Mesenchymal stem cell (in vitro differentiated cells and primary cell): ENCODE results near the gene NDNF.
A peak's percentile ranks its signal among the peaks of the same experiment; 100 is the strongest.

ENCODE experiments used
- DNase-seq: peaks from one replicate; pipeline ENCODE4 v3.0.0-alpha.2; 2013
- H2AFZ ChIP-seq: one replicate; pipeline ENCODE4 v1.6.1; 2013; ENCODE audit warnings: low read depth, mild to moderate bottlenecking, control low read depth, inconsistent platforms, low read length, moderate library complexity
- H2AK5ac ChIP-seq: 2 replicates; pipeline ENCODE4 v1.6.1; 2013; ENCODE audit warnings: low read length, moderate library complexity, mild to moderate bottlenecking, inconsistent platforms; ENCODE audit not compliant: severe bottlenecking
- H2BK120ac ChIP-seq: one replicate; pipeline ENCODE4 v1.6.1; 2013; ENCODE audit warnings: low read depth, mild to moderate bottlenecking, inconsistent platforms, low read length, moderate library complexity
- H2BK12ac ChIP-seq, 2 experiments: one replicate each; pipeline ENCODE4 v1.6.1; 2013; ENCODE audit warnings: inconsistent platforms in 2 of 2, low read length in 2 of 2, mild to moderate bottlenecking in 2 of 2, moderate library complexity in 2 of 2, control low read depth in 1 of 2
- H2BK15ac ChIP-seq: one replicate; pipeline ENCODE4 v1.6.1; 2013; ENCODE audit warnings: mild to moderate bottlenecking, low read depth, inconsistent platforms; ENCODE audit not compliant: poor library complexity, severe bottlenecking
- H2BK5ac ChIP-seq: 2 replicates; pipeline ENCODE4 v1.6.1; 2013; ENCODE audit warnings: low read depth, mild to moderate bottlenecking, low read length, control low read depth, inconsistent platforms; ENCODE audit not compliant: poor library complexity, severe bottlenecking
- H3K14ac ChIP-seq, 2 experiments: one replicate each; pipeline ENCODE4 v1.6.1; 2013; ENCODE audit warnings: inconsistent platforms in 2 of 2, low read length in 2 of 2, control low read depth in 1 of 2, mild to moderate bottlenecking in 1 of 2, moderate library complexity in 1 of 2
- H3K18ac ChIP-seq, 2 experiments: one replicate each; pipeline ENCODE4 v1.6.1; 2013; ENCODE audit warnings: inconsistent platforms in 2 of 2, low read length in 2 of 2, control low read depth in 1 of 2, low read depth in 1 of 2, mild to moderate bottlenecking in 1 of 2
- H3K23ac ChIP-seq, 2 experiments: one replicate each; pipeline ENCODE4 v1.6.1; 2013; ENCODE audit warnings: inconsistent platforms in 2 of 2, low read length in 2 of 2, mild to moderate bottlenecking in 2 of 2, moderate library complexity in 2 of 2, control low read depth in 1 of 2
- H3K27ac ChIP-seq: 2 replicates; pipeline ENCODE4 v1.5.1; 2013; ENCODE audit warnings: mild to moderate bottlenecking, moderate library complexity, low read length, control low read depth, inconsistent platforms; ENCODE audit not compliant: poor library complexity, severe bottlenecking
- H3K27me3 ChIP-seq, 2 experiments: 2 replicates each; pipeline versions ENCODE4 v1.6.1 to v1.7.0; 2013; ENCODE audit warnings: low read length in 2 of 2, mild to moderate bottlenecking in 2 of 2, moderate library complexity in 2 of 2, control low read depth in 1 of 2, inconsistent platforms in 1 of 2; ENCODE audit not compliant: control insufficient read depth in 1 of 2, insufficient read depth in 1 of 2
- H3K36me3 ChIP-seq, 2 experiments: 2 replicates each; pipeline versions ENCODE4 v1.6.1 to v1.7.0; 2013; ENCODE audit warnings: low read length in 2 of 2, control low read depth in 1 of 2, inconsistent platforms in 1 of 2, low read depth in 1 of 2, mild to moderate bottlenecking in 1 of 2; ENCODE audit not compliant: insufficient read depth in 2 of 2, control insufficient read depth in 1 of 2
- H3K4ac ChIP-seq, 2 experiments: one replicate each; pipeline ENCODE4 v1.6.1; 2013; ENCODE audit warnings: inconsistent platforms in 2 of 2, low read length in 2 of 2, mild to moderate bottlenecking in 2 of 2, moderate library complexity in 2 of 2, control low read depth in 1 of 2, low read depth in 1 of 2
- H3K4me1 ChIP-seq: 2 replicates; pipeline ENCODE4 v1.6.1; 2013; ENCODE audit warnings: low read depth, low read length, control low read depth; ENCODE audit not compliant: control insufficient read depth, insufficient read depth
- H3K4me2 ChIP-seq: 2 replicates; pipeline ENCODE4 v1.6.1; 2013; ENCODE audit warnings: low read length, mild to moderate bottlenecking, inconsistent platforms; ENCODE audit not compliant: poor library complexity, severe bottlenecking
- H3K4me3 ChIP-seq, 2 experiments: 2 replicates each; pipeline versions ENCODE4 v1.5.1 to v1.7.0; 2013; ENCODE audit warnings: low read length in 2 of 2, mild to moderate bottlenecking in 2 of 2, control low read depth in 1 of 2, low read depth in 1 of 2; ENCODE audit not compliant: insufficient read depth in 1 of 2
- H3K79me1 ChIP-seq: replicated peaks from 2 replicates; pipeline ENCODE4 v1.6.1; 2013; ENCODE audit warnings: mild to moderate bottlenecking, control low read depth, low read length, inconsistent platforms; ENCODE audit not compliant: poor library complexity, severe bottlenecking
- H3K9ac ChIP-seq: 2 replicates; pipeline ENCODE4 v1.7.0; 2013; ENCODE audit warnings: mild to moderate bottlenecking, low read length, moderate library complexity
- H3K9me3 ChIP-seq: 2 replicates; pipeline ENCODE4 v1.7.0; 2013; ENCODE audit warnings: mild to moderate bottlenecking, low read length; ENCODE audit not compliant: control insufficient read depth
- H4K8ac ChIP-seq: one replicate; pipeline ENCODE4 v1.6.1; 2013; ENCODE audit warnings: inconsistent platforms, mild to moderate bottlenecking, low read length, moderate library complexity
- H4K91ac ChIP-seq: one replicate; pipeline ENCODE4 v1.6.1; 2013; ENCODE audit warnings: mild to moderate bottlenecking, low read length, inconsistent platforms
- WGBS: methylation state at CpG from one replicate; pipeline ENCODE4 v1.1.7; 2013; ENCODE audit warnings: mixed read lengths; 5-methylcytosine and 5-hydroxymethylcytosine counted together

The NDNF gene

GRCh38 chr4:121071640-121072223, 603 bp downstream of the NDNF start:
- Histone ChIP-seq H2BK5ac (no peak overlapping the region), H2AFZ (peak overlapping the region; percentile 89), H3K36me3 (no peaks in the 10 kb centered on the region), H3K4ac (no peak overlapping the region), H3K9me3 (no peaks in the 10 kb centered on the region), H3K14ac (no peak overlapping the region), H3K9ac (peak overlapping the region; percentile 77), H3K79me1 (no peaks in the 10 kb centered on the region), H3K4me3 (peak overlapping the region; percentile 48 to 88), H4K91ac (no peak overlapping the region), H3K27me3 (peaks cover 13 to 35% of the 10 kb centered on the region in 2 experiments), H2BK120ac (no peak overlapping the region), H2BK15ac (peak overlapping the region; percentile 50), H3K18ac (no peak overlapping the region), H4K8ac (no peak overlapping the region), H3K4me1 (peaks cover 18% of the 10 kb centered on the region), H3K23ac (no peak overlapping the region), H2AK5ac (no peak overlapping the region), H3K27ac (no peak overlapping the region), H2BK12ac (no peak overlapping the region), H3K4me2 (peak overlapping the region; percentile 84)
- no peak for DNase-seq
- WGBS = under 1% methylated on average over 27 of the region's 34 CpGs

DNA sequence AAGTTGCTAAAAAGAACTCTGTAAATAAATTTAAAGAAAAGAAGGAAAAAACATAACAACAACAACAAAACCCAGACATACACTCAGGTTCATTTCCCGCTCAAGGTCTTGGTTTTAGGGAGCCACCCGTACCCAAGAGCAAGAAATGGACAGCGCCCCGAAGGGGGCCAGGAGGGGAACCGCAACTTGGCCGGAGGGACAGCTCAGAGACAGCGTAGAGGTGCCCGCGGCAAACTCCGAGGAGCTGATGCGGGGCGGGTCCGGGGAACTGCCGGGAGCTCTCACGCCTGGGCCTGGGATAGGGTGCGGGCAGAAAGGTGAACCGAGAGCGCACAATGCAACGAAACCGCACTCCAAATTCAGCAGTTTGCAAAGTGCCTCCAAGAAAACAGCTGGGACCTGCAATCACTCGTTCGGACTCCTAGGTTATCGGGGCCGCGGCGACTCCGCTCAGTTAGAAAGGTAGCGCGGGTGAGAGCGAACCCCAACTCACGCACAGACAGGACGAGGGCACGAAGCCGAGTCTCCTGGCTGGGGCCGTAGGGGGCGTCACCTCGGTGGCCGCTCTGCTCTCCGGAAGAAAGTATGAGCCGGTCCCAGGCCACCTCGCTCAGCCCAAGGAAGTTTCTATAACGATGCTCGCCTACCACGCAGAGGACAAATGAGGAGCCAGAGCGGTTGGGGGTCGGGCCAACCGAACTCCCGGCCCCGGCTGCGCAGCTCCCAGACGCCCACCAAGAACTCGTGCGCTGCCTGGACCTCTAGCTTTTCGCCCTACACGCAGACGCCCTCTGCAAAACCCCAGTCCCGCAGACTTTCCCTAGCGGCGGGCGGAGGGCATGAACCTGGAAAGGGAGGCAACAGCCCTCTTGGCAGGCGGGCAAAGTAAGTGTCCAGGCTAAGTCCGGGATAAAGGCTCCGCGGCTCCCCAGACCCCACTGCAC, 1.4 kb downstream of the NDNF start:
- WGBS = under 1% methylated on average over 60 of the region's 64 CpGs
- peak overlapping the region; percentile 89 for H2AFZ ChIP-seq
- no peak overlapping the region for H2AK5ac ChIP-seq
- H3K4me3 ChIP-seq = peak overlapping the region; percentile 48 to 88
- H3K9ac ChIP-seq = peak overlapping the region; percentile 77
- H3K27ac ChIP-seq = no peak overlapping the region
- no peak overlapping the region for H2BK120ac ChIP-seq
- peak; percentile 66 for DNase-seq
- H3K4me2 ChIP-seq = peak overlapping the region; percentile 84
- H3K9me3 ChIP-seq = no peaks in the 10 kb centered on the region
- no peak overlapping the region for H4K8ac ChIP-seq
- peaks cover 18% of the 10 kb centered on the region for H3K4me1 ChIP-seq
- no peak overlapping the region for H3K4ac ChIP-seq
- H3K36me3 ChIP-seq = no peaks in the 10 kb centered on the region
- H3K18ac ChIP-seq = peak overlapping the region in 1 of 2 experiments; percentile 44
- no peaks in the 10 kb centered on the region for H3K79me1 ChIP-seq
- H2BK12ac ChIP-seq = no peak overlapping the region
- no peak overlapping the region for H2BK5ac ChIP-seq
- H2BK15ac ChIP-seq = peak overlapping the region; percentile 48
- H3K14ac ChIP-seq = no peak overlapping the region
- H3K23ac ChIP-seq = peak overlapping the region in 1 of 2 experiments; percentile 90
- H4K91ac ChIP-seq = no peak overlapping the region
- peaks cover 13 to 35% of the 10 kb centered on the region in 2 experiments for H3K27me3 ChIP-seq

GRCh38 chr4:121070274-121070673, 2.1 kb downstream of the NDNF start:
- Histone ChIP-seq H4K8ac (no peak overlapping the region), H2BK5ac (no peak overlapping the region), H2BK12ac (no peak overlapping the region), H3K4me2 (no peak overlapping the region), H3K27ac (no peak overlapping the region), H3K9ac (peak overlapping the region; percentile 77), H3K4ac (no peak overlapping the region), H4K91ac (no peak overlapping the region), H3K4me3 (peak overlapping the region in 1 of 2 experiments; percentile 88), H3K9me3 (no peaks in the 10 kb centered on the region), H3K18ac (no peak overlapping the region), H3K23ac (no peak overlapping the region), H3K79me1 (no peaks in the 10 kb centered on the region), H2BK15ac (no peak overlapping the region), H3K14ac (no peak overlapping the region), H2BK120ac (no peak overlapping the region), H3K27me3 (peaks cover 13 to 35% of the 10 kb centered on the region in 2 experiments), H3K36me3 (no peaks in the 10 kb centered on the region), H2AFZ (no peak overlapping the region), H3K4me1 (peaks cover 18% of the 10 kb centered on the region), H2AK5ac (no peak overlapping the region)
- WGBS = 27% methylated on average over 9 of the region's 12 CpGs
- no peak for DNase-seq

DNA sequence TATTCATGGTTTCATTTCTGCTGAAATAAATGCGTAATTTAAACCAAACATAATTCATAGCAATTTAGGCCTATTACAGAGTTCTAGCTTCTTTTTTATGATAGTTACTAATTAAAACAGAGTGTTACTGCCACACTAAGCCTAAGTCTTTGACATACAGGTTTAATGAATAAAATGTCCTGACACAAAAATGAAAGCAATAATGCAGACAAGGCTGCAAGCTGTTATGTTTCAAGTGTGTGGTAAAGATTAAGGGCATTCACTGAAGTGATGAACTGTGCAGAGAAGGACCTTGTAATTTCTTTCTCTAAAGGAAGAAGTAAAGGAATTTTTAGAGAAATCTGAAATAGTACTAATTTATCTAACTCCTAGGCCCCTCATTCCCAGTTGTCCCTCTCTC, 2.9 kb downstream of the NDNF start:
- Histone ChIP-seq H3K9me3 (no peaks in the 10 kb centered on the region), H2BK12ac (no peak overlapping the region)
- WGBS = no CpG with 5 or more reads among the region's 1 CpG

More for the DNA sequence above, 2.9 kb downstream of the NDNF start:
- no peak for DNase-seq
- H2BK15ac ChIP-seq = no peak overlapping the region
- no peak overlapping the region for H2BK5ac ChIP-seq
- peak overlapping the region in 1 of 2 experiments; percentile 88 for H3K4me3 ChIP-seq
- no peak overlapping the region for H4K91ac ChIP-seq
- H3K27ac ChIP-seq = no peak overlapping the region
- no peak overlapping the region for H2BK120ac ChIP-seq
- no peak overlapping the region for H2AFZ ChIP-seq
- H3K79me1 ChIP-seq = no peaks in the 10 kb centered on the region
- H4K8ac ChIP-seq = no peak overlapping the region
- H3K4me2 ChIP-seq = no peak overlapping the region
- no peak overlapping the region for H2AK5ac ChIP-seq
- H3K23ac ChIP-seq = no peak overlapping the region
- peaks cover 9 to 28% of the 10 kb centered on the region in 2 experiments for H3K27me3 ChIP-seq
- no peak overlapping the region for H3K18ac ChIP-seq
- peaks cover 18% of the 10 kb centered on the region for H3K4me1 ChIP-seq
- H3K14ac ChIP-seq = no peak overlapping the region
- peak overlapping the region; percentile 77 for H3K9ac ChIP-seq
- H3K36me3 ChIP-seq = no peaks in the 10 kb centered on the region
- no peak overlapping the region for H3K4ac ChIP-seq
